Measurements from ENCODE around the gene FAM20B. TPM values are rescaled to one million over a fixed set of nuclear protein-coding genes. Genes with fewer than 3 reads are reported as not detected.

FAM20B gene
- total RNA-seq, 1 donor from 2014 or later = 33.8 TPM

DNA sequence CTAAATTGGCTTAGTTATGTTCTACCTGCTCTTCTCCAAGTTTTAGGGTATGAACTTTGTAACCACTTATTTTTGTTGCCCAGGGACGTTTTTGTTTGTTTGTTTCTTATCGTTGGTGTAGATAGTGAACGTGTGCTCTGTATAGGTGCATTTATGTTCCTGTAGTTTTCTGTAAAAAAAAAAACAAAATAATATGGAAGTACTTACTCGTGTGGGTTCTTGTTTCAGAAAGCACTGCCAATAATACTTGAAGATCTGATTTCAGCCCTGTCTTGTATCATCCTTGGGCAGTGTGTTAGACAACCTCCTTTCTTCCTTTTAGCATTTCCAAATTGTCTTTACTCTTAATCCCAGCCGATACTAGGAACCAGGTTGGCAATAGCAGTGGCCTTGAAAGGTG is 4.4 kb downstream of the FAM20B start:
- H3K27me3 Mint-ChIP-seq (ENCODE audit: insufficient read depth, low read depth) = no peaks in the 10 kb centered on the region
- Histone ChIP-seq H3K79me2 (ENCODE audit: low read depth) (peaks cover 88% of the 10 kb centered on the region), H4K20me1 (ENCODE audit: low read depth) (peaks cover 55% of the 10 kb centered on the region)

DNA sequence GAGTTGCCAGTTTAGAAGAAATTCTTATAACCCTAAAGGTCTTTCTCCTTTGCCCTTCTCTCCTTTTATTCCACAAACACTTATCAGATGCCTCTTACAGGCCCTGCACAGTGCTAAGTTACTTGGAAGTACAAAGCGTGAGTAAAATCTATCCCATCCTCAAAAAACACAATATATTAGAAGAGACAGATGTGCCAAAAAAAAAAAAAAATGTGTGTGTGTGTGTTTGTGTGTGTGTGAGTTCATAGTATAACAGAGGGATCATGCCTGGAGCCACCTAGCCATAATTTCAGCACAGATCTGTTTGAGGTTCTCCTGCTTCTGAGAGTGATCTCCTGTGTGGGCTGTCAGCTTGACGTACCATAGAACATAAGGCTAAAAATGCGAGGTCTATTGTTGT is 5.0 kb downstream of the FAM20B start:
- peaks cover 94% of the 10 kb centered on the region for H3K79me2 ChIP-seq (ENCODE audit: low read depth)
- no peak overlapping the region for H3K27ac Mint-ChIP-seq

More for the DNA sequence above, 4.4 kb downstream of the FAM20B start:
- peaks cover 4% of the 10 kb centered on the region for H3K27me3 ChIP-seq
- H3F3A ChIP-seq (ENCODE audit: low read depth) = peaks cover 23% of the 10 kb centered on the region
- no peak for DNase-seq (ENCODE audit: low spot score)
- H3K27ac Mint-ChIP-seq = no peak overlapping the region
- peaks cover 24% of the 10 kb centered on the region for H3K4me1 ChIP-seq
- H3K4me3 ChIP-seq = no peak overlapping the region
- no peak overlapping the region for H3K27ac ChIP-seq
- no peaks in the 10 kb centered on the region for H3K36me3 Mint-ChIP-seq
- H3K4me3 Mint-ChIP-seq = no peak overlapping the region
- TF ChIP-seq, protein P1, sequence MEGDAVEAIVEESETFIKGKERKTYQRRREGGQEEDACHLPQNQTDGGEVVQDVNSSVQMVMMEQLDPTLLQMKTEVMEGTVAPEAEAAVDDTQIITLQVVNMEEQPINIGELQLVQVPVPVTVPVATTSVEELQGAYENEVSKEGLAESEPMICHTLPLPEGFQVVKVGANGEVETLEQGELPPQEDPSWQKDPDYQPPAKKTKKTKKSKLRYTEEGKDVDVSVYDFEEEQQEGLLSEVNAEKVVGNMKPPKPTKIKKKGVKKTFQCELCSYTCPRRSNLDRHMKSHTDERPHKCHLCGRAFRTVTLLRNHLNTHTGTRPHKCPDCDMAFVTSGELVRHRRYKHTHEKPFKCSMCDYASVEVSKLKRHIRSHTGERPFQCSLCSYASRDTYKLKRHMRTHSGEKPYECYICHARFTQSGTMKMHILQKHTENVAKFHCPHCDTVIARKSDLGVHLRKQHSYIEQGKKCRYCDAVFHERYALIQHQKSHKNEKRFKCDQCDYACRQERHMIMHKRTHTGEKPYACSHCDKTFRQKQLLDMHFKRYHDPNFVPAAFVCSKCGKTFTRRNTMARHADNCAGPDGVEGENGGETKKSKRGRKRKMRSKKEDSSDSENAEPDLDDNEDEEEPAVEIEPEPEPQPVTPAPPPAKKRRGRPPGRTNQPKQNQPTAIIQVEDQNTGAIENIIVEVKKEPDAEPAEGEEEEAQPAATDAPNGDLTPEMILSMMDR (IDR thresholded peaks at IDR 0.05) = no peak
- TF ChIP-seq EZH2 (IDR thresholded peaks at IDR 0.05) (no peak), EZH2phosphoT487 (IDR thresholded peaks at IDR 0.05) (no peak)
- no peak overlapping the region for H3K9ac ChIP-seq
- H3K36me3 ChIP-seq = no peaks in the 10 kb centered on the region
- peaks cover 57% of the 10 kb centered on the region for H3K4me1 Mint-ChIP-seq
- no peaks in the 10 kb centered on the region for H3K9me3 ChIP-seq (ENCODE audit: low read depth)
- no peak overlapping the region for H2AFZ ChIP-seq (replicated peaks)
- H3K9me3 Mint-ChIP-seq = no peaks in the 10 kb centered on the region
- no peak overlapping the region for H3K4me2 ChIP-seq

DNA sequence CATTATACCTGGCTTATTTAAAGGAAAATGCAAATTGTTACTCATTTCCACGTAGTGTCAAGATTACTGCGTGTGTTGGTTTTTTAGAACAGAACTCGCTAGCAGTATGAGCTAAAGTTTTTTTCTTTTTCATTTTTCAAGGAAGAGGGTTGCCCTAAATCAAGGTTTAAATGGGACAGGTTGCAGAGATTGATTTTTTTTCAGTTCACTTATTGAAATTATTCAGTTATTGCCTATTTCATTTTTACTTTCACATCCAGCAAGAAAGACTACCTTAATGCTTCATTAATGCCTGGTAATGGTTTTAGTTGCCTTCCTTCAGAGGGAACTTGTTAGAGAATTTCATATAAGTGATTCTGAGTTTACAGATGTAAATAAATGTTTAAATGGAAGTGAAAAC is 5.6 kb downstream of the FAM20B start:
- no peak overlapping the region for H2AFZ ChIP-seq (replicated peaks)
- no peak overlapping the region for H3K27ac Mint-ChIP-seq
- DNase-seq (ENCODE audit: low spot score) = no peak
- no peaks in the 10 kb centered on the region for H3K27me3 ChIP-seq
- H3K36me3 ChIP-seq = no peaks in the 10 kb centered on the region
- H3K4me3 ChIP-seq = no peak overlapping the region
- H4K20me1 ChIP-seq (ENCODE audit: low read depth) = peaks cover 56% of the 10 kb centered on the region
- TF ChIP-seq EZH2 (IDR thresholded peaks at IDR 0.05) (no peak), EZH2phosphoT487 (IDR thresholded peaks at IDR 0.05) (no peak)
- TF ChIP-seq, protein P1 (IDR thresholded peaks at IDR 0.05) = no peak
- H3K9me3 Mint-ChIP-seq = no peaks in the 10 kb centered on the region
- peaks cover 54% of the 10 kb centered on the region for H3K4me1 Mint-ChIP-seq
- peaks cover 100% of the 10 kb centered on the region for H3K79me2 ChIP-seq (ENCODE audit: low read depth)
- no peak overlapping the region for H3K27ac ChIP-seq
- no peak overlapping the region for H3K4me2 ChIP-seq
- H3K36me3 Mint-ChIP-seq = peaks cover 2% of the 10 kb centered on the region
- H3K9ac ChIP-seq = no peak overlapping the region
- peaks cover 24% of the 10 kb centered on the region for H3K4me1 ChIP-seq
- peaks cover 18% of the 10 kb centered on the region for H3F3A ChIP-seq (ENCODE audit: low read depth)
- H3K4me3 Mint-ChIP-seq = no peak overlapping the region
- no peaks in the 10 kb centered on the region for H3K9me3 ChIP-seq (ENCODE audit: low read depth)
- H3K27me3 Mint-ChIP-seq (ENCODE audit: insufficient read depth, low read depth) = no peaks in the 10 kb centered on the region

More for the DNA sequence above, 5.0 kb downstream of the FAM20B start:
- Histone ChIP-seq H3F3A (ENCODE audit: low read depth) (peaks cover 20% of the 10 kb centered on the region), H3K4me1 (peaks cover 24% of the 10 kb centered on the region), H3K9me3 (ENCODE audit: low read depth) (no peaks in the 10 kb centered on the region), H3K36me3 (no peaks in the 10 kb centered on the region), H3K4me2 (no peak overlapping the region), H3K27me3 (no peaks in the 10 kb centered on the region), H3K4me3 (no peak overlapping the region), H2AFZ (replicated peaks) (no peak overlapping the region), H4K20me1 (ENCODE audit: low read depth) (peaks cover 56% of the 10 kb centered on the region), H3K27ac (no peak overlapping the region), H3K9ac (no peak overlapping the region)
- Mint-ChIP-seq H3K9me3 (no peaks in the 10 kb centered on the region), H3K36me3 (no peaks in the 10 kb centered on the region), H3K4me3 (no peak overlapping the region), H3K27me3 (ENCODE audit: insufficient read depth, low read depth) (no peaks in the 10 kb centered on the region), H3K4me1 (peaks cover 54% of the 10 kb centered on the region)
- DNase-seq (ENCODE audit: low spot score) = no peak
- TF ChIP-seq, protein P1 (IDR thresholded peaks at IDR 0.05) = no peak
- no peak for TF ChIP-seq EZH2phosphoT487 (IDR thresholded peaks at IDR 0.05)
- no peak for TF ChIP-seq EZH2 (IDR thresholded peaks at IDR 0.05)
